RKO (cell line): ENCODE data around the gene ABHD17C.
"Not testable (repeated sequence)": the region's sequence is repeated elsewhere in the genome, so short reads cannot be mapped to it uniquely, and the experiment has no call there.

ENCODE experiments used
- DNase-seq: peaks from one replicate; pipeline ENCODE4 v3.0.0-alpha.2; 2016; ENCODE audit warnings: low spot score

Gene ABHD17C

GRCh38 chr15:80695099-80695910, at the start of gene ABHD17C:
ABHD17C (plus strand) TSS chr15:80695310; CDS start chr15:80695430, 120 bp downstream.
- DNase-seq: peak; percentile 61

GRCh38 chr15:80645494-80646065, 49.5 kb upstream of the ABHD17C start:
- DNase-seq: no peak

- DNase-seq: not testable (repeated sequence)
These were observed 47.7 kb upstream of the ABHD17C start for GRCh38 chr15:80647424-80647823.

- DNase-seq: no peak
These were observed 40.8 kb upstream of the ABHD17C start for GRCh38 chr15:80654299-80654698.

GRCh38 chr15:80659375-80659774, 35.7 kb upstream of the ABHD17C start:
- DNase-seq: no peak

GRCh38 chr15:80660119-80660518, 35.0 kb upstream of the ABHD17C start:
- peak; percentile 24 for DNase-seq

- DNase-seq: no peak
These were observed 33.0 kb upstream of the ABHD17C start for GRCh38 chr15:80662129-80662528.

- DNase-seq: no peak
These were observed 32.2 kb upstream of the ABHD17C start for GRCh38 chr15:80662757-80663553.

GRCh38 chr15:80665151-80665550, 30.0 kb upstream of the ABHD17C start:
- DNase-seq: no peak

- DNase-seq: no peak
These were observed 27.2 kb upstream of the ABHD17C start for GRCh38 chr15:80667936-80668335.

GRCh38 chr15:80668546-80669236, 26.4 kb upstream of the ABHD17C start:
- DNase-seq: no peak

GRCh38 chr15:80669663-80670273, 25.3 kb upstream of the ABHD17C start:
- peak; percentile 33 for DNase-seq

- DNase-seq: no peak
These were observed 21.4 kb upstream of the ABHD17C start for GRCh38 chr15:80673561-80674244.

GRCh38 chr15:80674245-80674614, 20.9 kb upstream of the ABHD17C start:
- no peak for DNase-seq

- no peak for DNase-seq
These were observed 18.1 kb upstream of the ABHD17C start for GRCh38 chr15:80677041-80677440.

- no peak for DNase-seq
These were observed 15.8 kb upstream of the ABHD17C start for GRCh38 chr15:80679167-80679803.

- DNase-seq: no peak
These were observed 15.3 kb upstream of the ABHD17C start for GRCh38 chr15:80679804-80680175.

GRCh38 chr15:80682201-80682600, 12.9 kb upstream of the ABHD17C start:
- no peak for DNase-seq

- no peak for DNase-seq
These were observed 10.4 kb upstream of the ABHD17C start for GRCh38 chr15:80684697-80685096.

- no peak for DNase-seq
These were observed 9.5 kb upstream of the ABHD17C start for GRCh38 chr15:80685628-80686027.

- no peak for DNase-seq
These were observed 5.8 kb upstream of the ABHD17C start for GRCh38 chr15:80689294-80689693.
